VCaP (cell line): Measurements from ENCODE around the gene NDUFV1.
A peak's percentile ranks its signal among the peaks of the same experiment; 100 is the strongest.
"Not testable (repeated sequence)": the region's sequence is repeated elsewhere in the genome, so short reads cannot be mapped to it uniquely, and the experiment has no call there.

Experiments used
- H3K27ac ChIP-seq: fragments of 450-650 bp; 2 replicates; pipeline ENCODE4 v1.5.1; 2017
- TF ChIP-seq, protein P1 (sequence below): fragments of 450-650 bp; conservative IDR thresholded peaks from 2 replicates; pipeline ENCODE4 v1.5.1; 2017; ENCODE audit warnings: mild to moderate bottlenecking, moderate library complexity

NDUFV1 gene

DNA sequence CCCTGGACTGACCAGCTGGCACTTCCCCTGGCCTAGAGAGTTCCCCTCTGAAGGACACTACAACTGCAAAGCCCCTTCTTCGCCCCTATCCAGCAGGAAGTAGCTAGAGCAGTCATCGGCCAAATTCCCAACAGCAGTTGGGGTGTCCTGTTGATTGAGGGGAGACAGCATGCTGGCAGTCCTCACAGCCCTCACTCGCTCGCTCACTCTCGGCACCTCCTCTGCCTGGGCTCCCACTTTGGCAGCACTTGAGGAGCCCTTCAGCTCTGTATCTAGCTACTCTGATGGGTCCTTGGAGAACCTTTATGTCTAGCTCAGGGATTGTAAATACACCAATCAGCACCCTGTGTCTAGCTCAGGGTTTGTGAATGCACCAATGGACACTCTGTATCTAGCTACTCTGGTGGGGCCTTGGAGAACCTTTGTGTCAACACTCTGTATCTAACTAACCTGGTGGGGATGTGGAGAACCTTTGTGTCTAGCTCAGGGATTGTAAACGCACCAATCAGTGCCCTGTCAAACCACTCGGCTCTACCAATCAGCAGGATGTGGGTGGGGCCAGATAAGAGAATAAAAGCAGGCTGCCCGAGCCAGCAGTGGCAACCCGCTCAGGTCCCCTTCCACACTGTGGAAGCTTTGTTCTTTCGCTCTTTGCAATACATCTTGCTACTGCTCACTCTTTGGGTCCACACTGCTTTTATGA is 19.5 kb downstream of the NDUFV1 start:
- H3K27ac ChIP-seq: not testable (repeated sequence)

DNA sequence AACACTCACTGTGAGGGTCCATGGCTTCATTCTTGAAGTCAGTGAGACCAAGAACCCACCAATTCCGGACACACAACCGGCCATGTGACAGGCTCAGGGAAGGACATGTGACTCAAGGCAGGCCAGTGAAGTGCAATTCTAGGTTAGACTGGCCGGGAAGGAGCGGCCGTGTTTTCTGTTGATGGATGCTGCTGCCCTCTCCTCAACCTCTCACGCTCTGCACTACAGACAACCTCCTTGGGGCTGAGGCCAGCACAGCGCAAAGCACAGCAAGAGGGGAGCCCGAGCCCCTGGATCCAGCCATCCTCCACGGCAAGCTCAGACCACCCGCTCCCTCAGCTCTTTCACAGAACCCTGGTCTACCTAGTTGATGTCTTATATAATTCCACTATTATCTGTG is 20.2 kb downstream of the NDUFV1 start:
- H3K27ac ChIP-seq: peak overlapping the region; percentile 96; the same call in 1 of the 2 replicates
- TF ChIP-seq, protein P1, sequence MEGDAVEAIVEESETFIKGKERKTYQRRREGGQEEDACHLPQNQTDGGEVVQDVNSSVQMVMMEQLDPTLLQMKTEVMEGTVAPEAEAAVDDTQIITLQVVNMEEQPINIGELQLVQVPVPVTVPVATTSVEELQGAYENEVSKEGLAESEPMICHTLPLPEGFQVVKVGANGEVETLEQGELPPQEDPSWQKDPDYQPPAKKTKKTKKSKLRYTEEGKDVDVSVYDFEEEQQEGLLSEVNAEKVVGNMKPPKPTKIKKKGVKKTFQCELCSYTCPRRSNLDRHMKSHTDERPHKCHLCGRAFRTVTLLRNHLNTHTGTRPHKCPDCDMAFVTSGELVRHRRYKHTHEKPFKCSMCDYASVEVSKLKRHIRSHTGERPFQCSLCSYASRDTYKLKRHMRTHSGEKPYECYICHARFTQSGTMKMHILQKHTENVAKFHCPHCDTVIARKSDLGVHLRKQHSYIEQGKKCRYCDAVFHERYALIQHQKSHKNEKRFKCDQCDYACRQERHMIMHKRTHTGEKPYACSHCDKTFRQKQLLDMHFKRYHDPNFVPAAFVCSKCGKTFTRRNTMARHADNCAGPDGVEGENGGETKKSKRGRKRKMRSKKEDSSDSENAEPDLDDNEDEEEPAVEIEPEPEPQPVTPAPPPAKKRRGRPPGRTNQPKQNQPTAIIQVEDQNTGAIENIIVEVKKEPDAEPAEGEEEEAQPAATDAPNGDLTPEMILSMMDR: no peak

DNA sequence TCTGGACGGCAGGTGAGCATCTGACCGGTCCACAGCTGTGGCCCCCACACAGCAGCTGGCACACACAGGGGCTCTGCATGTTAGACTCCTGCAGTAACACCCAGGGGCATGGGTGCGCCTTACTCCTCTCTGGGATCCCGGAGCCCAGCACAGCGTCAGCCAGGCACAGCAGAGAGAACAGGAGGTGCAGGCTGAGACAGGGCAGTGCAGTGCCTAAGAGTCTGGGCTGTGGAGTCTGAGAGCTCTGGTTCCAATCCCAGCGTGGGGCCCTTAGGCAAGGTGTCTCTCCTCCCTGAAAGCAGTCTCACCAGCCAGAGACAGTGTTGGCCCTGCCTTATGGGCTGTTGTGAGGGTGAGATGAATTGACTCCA is 20.7 kb downstream of the NDUFV1 start:
- H3K27ac ChIP-seq: peak overlapping the region; percentile 96; the same call in 1 of the 2 replicates
- TF ChIP-seq, protein P1: no peak

DNA sequence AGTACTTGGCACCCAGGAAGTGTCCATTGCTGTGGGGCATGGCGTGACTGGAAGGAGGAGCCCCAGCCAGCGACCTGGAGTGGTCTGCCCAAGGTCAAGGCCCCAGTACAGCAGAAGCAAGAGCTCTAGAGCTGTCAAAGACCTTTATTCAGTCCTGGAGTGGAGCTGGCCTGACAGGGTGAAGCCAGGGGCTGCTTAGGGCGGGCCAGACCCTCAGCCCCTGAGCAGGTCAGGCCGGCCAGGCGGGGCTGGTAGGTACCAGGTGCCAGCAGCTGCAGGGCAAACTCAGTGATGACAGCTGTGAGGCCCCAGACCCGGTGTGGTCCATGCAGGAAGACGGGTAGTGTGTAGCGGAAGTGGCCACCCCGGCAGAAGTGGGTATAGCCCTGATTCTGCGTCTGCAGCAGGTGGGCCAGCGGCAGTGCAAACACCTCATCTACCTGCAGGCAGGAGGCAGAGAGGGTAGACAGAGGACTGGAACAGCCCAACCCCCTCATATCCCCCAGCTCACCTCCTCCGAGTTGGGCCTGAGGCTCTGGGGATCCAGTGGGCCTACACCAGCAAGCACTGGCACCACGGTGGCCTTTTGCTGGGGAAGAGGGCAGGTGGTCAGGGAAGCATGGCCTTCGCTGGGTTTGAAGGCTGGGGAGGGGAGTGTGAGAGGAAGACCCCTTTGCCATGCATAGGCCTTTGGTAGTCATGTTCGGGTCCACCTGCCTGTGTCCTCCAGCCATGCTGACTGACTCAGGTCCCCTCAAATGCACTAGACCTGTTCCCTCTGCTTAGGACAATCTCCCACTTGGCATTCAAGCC is 21.3 kb downstream of the NDUFV1 start:
- H3K27ac ChIP-seq: peak overlapping the region; percentile 96; the same call in 1 of the 2 replicates

DNA sequence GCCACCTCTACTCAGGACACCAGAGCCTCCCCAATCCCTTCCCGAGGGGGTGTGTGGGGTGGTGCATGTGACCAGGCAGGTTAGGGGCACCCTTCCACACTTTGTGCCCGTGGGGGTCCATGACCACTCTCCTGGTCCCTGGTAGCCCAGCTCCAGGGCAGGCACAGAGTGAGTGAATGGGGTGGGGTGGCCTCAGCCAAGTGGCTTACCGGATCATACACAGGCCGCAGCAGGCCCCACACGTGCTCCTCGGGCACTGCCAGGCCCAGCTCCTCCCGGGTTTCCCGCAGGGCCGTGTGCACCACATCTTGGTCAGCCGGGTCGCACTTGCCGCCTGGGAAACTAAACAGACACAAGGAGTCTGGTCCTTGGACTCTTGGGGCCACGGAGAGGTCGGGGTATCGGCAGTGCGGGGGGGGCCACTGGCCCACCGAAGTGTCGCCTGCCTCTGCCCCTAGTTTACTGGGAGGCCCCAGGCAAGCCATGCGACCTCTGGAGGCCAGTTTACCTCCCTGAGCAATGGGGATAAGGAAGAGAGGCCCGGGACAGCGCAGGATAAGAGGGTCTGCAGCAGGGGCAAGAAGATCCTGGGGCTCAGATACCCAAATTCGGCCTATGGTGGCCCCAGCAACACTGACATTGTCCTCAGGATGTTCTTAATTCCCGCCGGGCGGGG is 22.1 kb downstream of the NDUFV1 start:
- TF ChIP-seq, protein P1: no peak
- peak overlapping the region; percentile 96 for H3K27ac ChIP-seq

More for the DNA sequence above, 21.3 kb downstream of the NDUFV1 start:
- TF ChIP-seq, protein P1: no peak

DNA sequence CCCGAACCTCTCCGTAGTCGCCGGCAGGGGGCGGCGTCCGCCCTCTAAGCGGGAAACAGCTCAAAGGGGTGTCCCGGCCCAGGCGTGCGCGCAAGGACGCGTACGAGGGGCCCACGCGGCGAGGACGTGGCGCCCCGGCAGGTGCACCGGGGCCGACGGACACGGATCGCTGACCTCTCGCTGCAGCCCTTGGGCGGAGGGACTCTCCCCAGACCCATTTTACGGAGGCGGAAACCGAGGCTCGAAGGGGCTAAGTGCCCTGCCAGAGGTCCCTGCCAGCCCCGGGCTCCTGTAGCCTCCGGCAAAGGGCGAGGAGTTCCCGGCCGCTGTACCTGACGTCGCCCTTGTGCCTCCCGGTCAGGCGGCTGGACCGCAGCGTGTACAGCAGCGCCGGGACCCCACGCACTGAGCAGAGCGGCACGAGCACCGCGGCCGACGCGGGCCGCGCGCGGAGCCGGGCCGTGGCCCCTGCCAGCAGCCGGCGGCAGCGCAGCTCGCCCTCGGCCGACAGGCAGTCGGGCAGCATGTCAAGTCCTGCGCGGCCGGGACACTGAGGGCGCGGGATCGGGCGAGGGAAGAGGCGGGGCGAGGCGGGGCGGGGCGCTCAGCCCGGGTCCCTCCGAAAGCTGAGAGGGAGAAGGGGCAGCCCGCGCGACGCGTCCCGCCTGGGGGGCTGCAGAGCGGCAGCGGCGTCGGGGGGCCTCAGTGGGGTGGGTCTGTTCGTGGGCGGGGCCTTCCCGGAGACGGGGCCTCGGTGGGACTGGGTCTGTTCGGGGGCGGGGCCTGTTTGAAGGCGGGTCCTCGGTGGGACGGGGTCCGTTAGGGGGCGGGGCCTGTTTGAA is 22.9 kb downstream of the NDUFV1 start, which contains the start of gene NUDT8:
TSS of gene NUDT8 (minus strand) at position 552 of the 842 bp plus-strand sequence. CDS start at position 526, 26 bp downstream.
- H3K27ac ChIP-seq: peak within 1 kb of the TSS; percentile 96
- TF ChIP-seq, protein P1: peak; percentile 100

DNA sequence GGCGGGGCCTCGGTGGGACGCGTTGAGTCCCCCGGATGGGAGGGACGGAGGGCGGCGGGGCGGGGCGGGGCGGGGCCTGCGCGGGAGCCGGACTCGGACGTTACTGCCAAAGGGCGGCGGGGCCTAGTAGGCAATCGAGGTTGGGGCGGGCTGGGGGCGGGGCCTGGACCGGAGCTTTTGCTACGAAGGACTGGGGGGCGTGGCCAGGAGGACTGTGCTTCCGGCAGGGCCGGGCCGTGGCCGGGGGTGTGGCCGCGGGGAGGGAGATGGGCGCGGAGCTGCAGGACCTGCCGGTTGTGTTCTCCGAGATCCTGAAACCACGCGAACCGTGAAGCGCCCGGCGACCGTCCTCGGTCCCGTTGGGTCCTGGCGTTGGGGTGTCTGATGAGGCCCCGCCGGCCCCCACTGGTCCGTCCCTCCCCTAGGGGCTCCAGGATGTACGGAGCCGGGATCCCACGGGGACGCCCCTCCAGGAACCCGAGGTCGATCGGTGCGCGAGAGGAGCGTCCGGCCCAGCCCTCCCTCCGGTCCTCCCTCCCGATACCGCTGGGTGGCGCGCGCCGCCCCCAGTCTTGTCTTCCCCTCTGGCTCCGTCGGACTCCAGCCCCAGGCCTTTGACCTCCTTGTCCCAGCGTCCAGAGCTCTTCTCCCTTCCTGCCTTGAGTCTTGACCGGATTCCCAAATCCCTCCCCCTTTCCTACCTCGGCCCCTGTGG is 23.6 kb downstream of the NDUFV1 start:
- TF ChIP-seq, protein P1: peak; percentile 100

More for the DNA sequence above, 23.6 kb downstream of the NDUFV1 start:
- peak overlapping the region; percentile 96 for H3K27ac ChIP-seq
